Activated CD8-positive, alpha-beta T cell treated with anti-CD3 and anti-CD28 coated beads for 36 hours (primary cell): ENCODE measurements around the gene MAS1L. TPM values are rescaled to one million over a fixed set of nuclear protein-coding genes. Genes with fewer than 3 reads are reported as not detected.
A peak's percentile ranks its signal among the peaks of the same experiment; 100 is the strongest.

Source experiments
- ATAC-seq: fragments of 200-7000 bp; cut with Tn5 transposase; one replicate; pipeline ENCODE4 v1.10.0; 2021; ENCODE audit warnings: mild to moderate bottlenecking, moderate library complexity
- CTCF ChIA-PET: fragments of 350-600 bp; sonication (Branson Sonifier 250); formaldehyde crosslinking; loops from one replicate; lab custom pipeline; 2021; ENCODE audit warnings: antibody characterized with exemption; lab: Charles Lee
- POLR2A ChIA-PET: fragments of 350-600 bp; sonication (Branson Sonifier 250); formaldehyde crosslinking; loops from one replicate; lab custom pipeline; 2021; ENCODE audit warnings: antibody characterized with exemption; lab: Charles Lee
- DNase-seq: peaks from one replicate; pipeline ENCODE4 v3.0.0-alpha.2; 2020
- H3K27ac Mint-ChIP-seq: one replicate; pipeline ENCODE4 v1.8.0; 2021; ENCODE audit warnings: mild to moderate bottlenecking, mixed read lengths
- H3K27me3 Mint-ChIP-seq: one replicate; pipeline ENCODE4 v1.8.0; 2021; ENCODE audit warnings: mixed read lengths
- H3K36me3 Mint-ChIP-seq: one replicate; pipeline ENCODE4 v1.8.0; 2021; ENCODE audit warnings: low read depth, mixed read lengths
- H3K4me1 Mint-ChIP-seq: one replicate; pipeline ENCODE4 v1.8.0; 2021; ENCODE audit warnings: low read depth, mixed read lengths
- H3K4me3 Mint-ChIP-seq: one replicate; pipeline ENCODE4 v1.8.0; 2021; ENCODE audit warnings: mild to moderate bottlenecking, moderate library complexity, mixed read lengths
- H3K9me3 Mint-ChIP-seq: one replicate; pipeline ENCODE4 v1.8.0; 2021; ENCODE audit warnings: mixed read lengths
- CTCF ChIP-seq: fragments of 200-600 bp; IDR thresholded peaks from one replicate; pipeline ENCODE4 v1.8.0; 2022; ENCODE audit warnings: antibody characterized with exemption, mild to moderate bottlenecking
- intact Hi-C: fragments of 100-400 bp; cut with micrococcal nuclease; formaldehyde crosslinking; loops from one replicate; pipeline ENCODE4 v1.10.0; 2022
- total RNA-seq, 2 experiments: library from RNA; stranded (reverse); gene quantifications; one replicate each; pipeline ENCODE4 v1.2.3, GENCODE V29; 2021

Gene MAS1L
- total RNA-seq, result not detected

DNA sequence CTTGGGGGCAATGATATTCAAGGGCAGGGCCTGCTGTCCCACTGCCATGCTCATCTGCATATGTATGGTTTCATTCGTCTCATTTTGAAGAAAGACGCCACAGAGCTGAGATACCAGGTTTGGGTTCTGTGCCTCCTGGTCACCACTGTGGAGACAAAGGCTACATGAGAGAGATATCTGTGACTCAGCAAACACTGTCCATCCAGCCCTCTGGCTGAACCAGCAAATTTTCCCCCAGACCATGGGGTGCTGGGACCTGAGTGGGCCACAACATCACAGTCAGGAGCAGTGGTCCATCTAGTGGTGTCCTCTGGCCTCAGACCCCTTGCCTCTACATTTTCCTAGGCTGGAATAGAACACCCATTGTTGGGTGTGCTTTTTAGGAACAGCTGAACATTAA lies at the start of gene MAS1L:
TSS of gene MAS1L (minus strand) at position 297 of the 400 bp plus-strand sequence. CDS start at position 243, 54 bp downstream.
- H3K27me3 Mint-ChIP-seq, result peaks cover 15% of the 10 kb centered on the region
- H3K9me3 Mint-ChIP-seq, result no peaks in the 10 kb centered on the region
- H3K4me1 Mint-ChIP-seq, result no peaks in the 10 kb centered on the region
- no peak within 1 kb of the TSS for H3K4me3 Mint-ChIP-seq
- H3K36me3 Mint-ChIP-seq, result no peaks in the 10 kb centered on the region
- no peak for DNase-seq
- CTCF ChIA-PET, result no interaction called here
- no peak for ATAC-seq
- H3K27ac Mint-ChIP-seq, result no peak within 1 kb of the TSS
- POLR2A ChIA-PET, result interaction anchor here (0.6 kb wide), 1 partner anchor 143 kb away, joined by 3 read pairs; no protein-coding TSS in a partner anchor
- no peak for TF ChIP-seq CTCF
- intact Hi-C loops, result no loop called here

DNA sequence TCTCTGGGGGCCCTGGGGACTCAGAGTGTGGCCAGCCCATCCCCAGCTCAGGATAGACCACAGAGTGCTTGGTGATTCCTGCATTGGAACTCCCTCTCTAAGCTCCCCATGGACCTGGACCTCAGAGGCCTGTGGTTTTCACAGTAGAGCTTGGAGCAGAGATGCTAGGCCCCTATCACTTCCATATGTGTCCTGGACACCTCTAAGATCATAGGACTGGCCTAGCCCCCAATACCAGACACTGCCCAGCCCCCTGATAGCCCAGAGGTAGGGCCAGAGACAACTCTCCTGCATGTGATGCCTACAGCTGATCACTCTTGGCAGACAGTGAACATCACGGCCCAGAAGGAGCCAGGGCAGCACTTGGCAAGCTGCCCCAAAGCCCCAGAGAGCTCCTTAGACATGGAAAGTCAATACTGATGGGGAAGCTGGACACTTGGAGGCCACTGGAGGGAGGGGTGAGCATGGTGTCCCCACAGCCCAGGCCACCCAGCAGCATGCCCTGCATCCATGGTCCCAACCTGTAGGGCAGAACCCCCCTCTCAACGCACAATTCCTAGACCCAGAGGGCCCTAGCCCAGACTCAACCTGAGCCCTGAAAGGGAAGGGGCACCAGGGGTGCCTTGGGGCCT lies 44.7 kb upstream of the MAS1L start:
- Mint-ChIP-seq H3K4me1 (no peaks in the 10 kb centered on the region), H3K27me3 (no peaks in the 10 kb centered on the region), H3K27ac (no peak overlapping the region), H3K36me3 (no peaks in the 10 kb centered on the region), H3K9me3 (no peaks in the 10 kb centered on the region), H3K4me3 (no peak overlapping the region)
- no peak for TF ChIP-seq CTCF
- CTCF ChIA-PET, result interaction anchor here (1.0 kb wide), 1 partner anchor 121 kb away, joined by 4 read pairs; no protein-coding TSS in a partner anchor
- DNase-seq (no peak), ATAC-seq (no peak)
- POLR2A ChIA-PET, result no interaction called here
- intact Hi-C loops, result no loop called here

DNA sequence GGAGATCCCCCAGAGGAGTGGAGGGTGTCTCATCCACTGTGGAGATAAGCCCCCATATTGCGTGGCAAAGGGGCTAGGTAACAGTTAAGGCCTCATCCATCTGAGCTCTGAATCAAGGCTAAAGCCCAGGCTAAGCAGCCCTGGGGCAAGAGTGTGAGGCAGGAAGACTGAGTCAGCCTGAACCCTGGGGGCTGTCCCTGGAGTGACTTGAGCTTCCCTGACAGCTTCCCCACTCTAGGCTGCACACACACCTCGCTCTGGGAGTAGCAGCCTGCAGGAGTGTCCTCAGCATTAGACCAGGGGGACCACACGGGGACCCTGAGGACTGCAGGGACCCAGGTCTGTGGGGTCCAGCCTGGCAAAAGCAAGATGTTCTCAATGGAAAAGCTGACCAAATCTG lies 43.9 kb upstream of the MAS1L start:
- DNase-seq (peak; percentile 59), ATAC-seq (peak; percentile 97)
- TF ChIP-seq CTCF, result no peak
- POLR2A ChIA-PET, result no interaction called here
- intact Hi-C loops, result no loop called here
- Mint-ChIP-seq H3K27me3 (peaks cover 3% of the 10 kb centered on the region), H3K4me3 (no peak overlapping the region), H3K4me1 (peaks cover 5% of the 10 kb centered on the region), H3K36me3 (no peaks in the 10 kb centered on the region), H3K9me3 (no peaks in the 10 kb centered on the region), H3K27ac (no peak overlapping the region)
- CTCF ChIA-PET, result interaction anchor here (1.1 kb wide), 1 partner anchor 18 kb away, joined by 4 read pairs; a partner anchor contains a TSS

GRCh38 chr6:29530671-29531310 lies 43.0 kb upstream of the MAS1L start:
- Mint-ChIP-seq H3K36me3 (no peaks in the 10 kb centered on the region), H3K4me1 (peaks cover 5% of the 10 kb centered on the region), H3K4me3 (no peak overlapping the region), H3K9me3 (no peaks in the 10 kb centered on the region), H3K27ac (no peak overlapping the region), H3K27me3 (peaks cover 6% of the 10 kb centered on the region)
- CTCF ChIA-PET, result interaction anchor here (1.1 kb wide), 1 partner anchor 19 kb away, joined by 4 read pairs; a partner anchor contains a TSS
- POLR2A ChIA-PET, result no interaction called here
- TF ChIP-seq CTCF, result no peak
- intact Hi-C loops, result no loop called here
- DNase-seq (no peak), ATAC-seq (no peak)

- Mint-ChIP-seq H3K27me3 (peaks cover 11% of the 10 kb centered on the region), H3K27ac (no peak overlapping the region), H3K9me3 (no peaks in the 10 kb centered on the region), H3K4me3 (no peak overlapping the region), H3K4me1 (peaks cover 5% of the 10 kb centered on the region), H3K36me3 (no peaks in the 10 kb centered on the region)
- DNase-seq (no peak), ATAC-seq (no peak)
- intact Hi-C loops, result no loop called here
- TF ChIP-seq CTCF, result no peak
- ChIA-PET CTCF (no interaction called here), POLR2A (no interaction called here)
Measured at GRCh38 chr6:29529956-29530355, 42.2 kb upstream of the MAS1L start.
